Measurements from ENCODE around the gene HOXB1. TPM values are rescaled to one million over a fixed set of nuclear protein-coding genes. Genes with fewer than 3 reads are reported as not detected.

HOXB1 gene
- polyA plus RNA-seq, 1 donor (not counting 4 experiments of a cell fraction or from before 2014, with no cell fraction given): not detected

GRCh38 chr17:48502901-48503300, 27.9 kb downstream of the HOXB1 start:
- H3K9me3 ChIP-seq (ENCODE audit: control insufficient read depth, low read depth, low read length): no peaks in the 10 kb centered on the region
- no peaks in the 10 kb centered on the region for H3K79me2 ChIP-seq (ENCODE audit: control insufficient read depth, insufficient read depth, low read length)
- dilution Hi-C loops (cut with MboI; ENCODE audit: extremely low pct_ligation_motif_present, low sequenced_read_pairs): no loop called here
- H3K27me3 ChIP-seq (ENCODE audit: control insufficient read depth, extremely low read depth, insufficient read depth, low read length): no peaks in the 10 kb centered on the region
- H3K36me3 ChIP-seq (ENCODE audit: control insufficient read depth in 2 of 2, extremely low read depth in 1 of 2, insufficient read depth in 2 of 2, low read length in 2 of 2): no peaks in the 10 kb centered on the region
- H3K9me1 ChIP-seq (ENCODE audit: control insufficient read depth, extremely low read depth, insufficient read depth, low read length): no peaks in the 10 kb centered on the region
- no peak for FAIRE-seq
- H2AFZ ChIP-seq (ENCODE audit: control insufficient read depth, low read length): no peak overlapping the region
- H3K4me2 ChIP-seq (ENCODE audit: control insufficient read depth, extremely low read depth, insufficient read depth, low read depth, low read length): no peak overlapping the region
- H3K27ac ChIP-seq (ENCODE audit: control insufficient read depth, insufficient read depth, low read length): no peak overlapping the region
- no peak overlapping the region for H3K4me3 ChIP-seq (ENCODE audit: control insufficient read depth in 2 of 3, extremely low read depth in 1 of 3, insufficient read depth in 2 of 3, low read depth in 1 of 3, low read length in 3 of 3)
- no peak overlapping the region for H3K9ac ChIP-seq (ENCODE audit: control insufficient read depth, extremely low read depth, insufficient read depth, low read length)
- no peak for DNase-seq (ENCODE audit: low read depth, low spot score)
- peaks cover 20% of the 10 kb centered on the region for H3K4me1 ChIP-seq (ENCODE audit: control insufficient read depth, extremely low read depth, insufficient read depth, low read length)
- TF ChIP-seq, protein P1, sequence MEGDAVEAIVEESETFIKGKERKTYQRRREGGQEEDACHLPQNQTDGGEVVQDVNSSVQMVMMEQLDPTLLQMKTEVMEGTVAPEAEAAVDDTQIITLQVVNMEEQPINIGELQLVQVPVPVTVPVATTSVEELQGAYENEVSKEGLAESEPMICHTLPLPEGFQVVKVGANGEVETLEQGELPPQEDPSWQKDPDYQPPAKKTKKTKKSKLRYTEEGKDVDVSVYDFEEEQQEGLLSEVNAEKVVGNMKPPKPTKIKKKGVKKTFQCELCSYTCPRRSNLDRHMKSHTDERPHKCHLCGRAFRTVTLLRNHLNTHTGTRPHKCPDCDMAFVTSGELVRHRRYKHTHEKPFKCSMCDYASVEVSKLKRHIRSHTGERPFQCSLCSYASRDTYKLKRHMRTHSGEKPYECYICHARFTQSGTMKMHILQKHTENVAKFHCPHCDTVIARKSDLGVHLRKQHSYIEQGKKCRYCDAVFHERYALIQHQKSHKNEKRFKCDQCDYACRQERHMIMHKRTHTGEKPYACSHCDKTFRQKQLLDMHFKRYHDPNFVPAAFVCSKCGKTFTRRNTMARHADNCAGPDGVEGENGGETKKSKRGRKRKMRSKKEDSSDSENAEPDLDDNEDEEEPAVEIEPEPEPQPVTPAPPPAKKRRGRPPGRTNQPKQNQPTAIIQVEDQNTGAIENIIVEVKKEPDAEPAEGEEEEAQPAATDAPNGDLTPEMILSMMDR (optimal IDR thresholded peaks at IDR 0.05 in 1 of 3, IDR thresholded peaks at IDR 0.05 in 1 of 3, conservative IDR thresholded peaks at IDR 0.05 in 1 of 3; ENCODE audit: extremely low read depth in 1 of 3, insufficient read depth in 2 of 3, low read length in 3 of 3): no peak
- no peak for TF ChIP-seq EZH2 (IDR thresholded peaks at IDR 0.05; ENCODE audit: low read length)
- H4K20me1 ChIP-seq (ENCODE audit: control insufficient read depth, extremely low read depth, insufficient read depth, low read length): no peaks in the 10 kb centered on the region

DNA sequence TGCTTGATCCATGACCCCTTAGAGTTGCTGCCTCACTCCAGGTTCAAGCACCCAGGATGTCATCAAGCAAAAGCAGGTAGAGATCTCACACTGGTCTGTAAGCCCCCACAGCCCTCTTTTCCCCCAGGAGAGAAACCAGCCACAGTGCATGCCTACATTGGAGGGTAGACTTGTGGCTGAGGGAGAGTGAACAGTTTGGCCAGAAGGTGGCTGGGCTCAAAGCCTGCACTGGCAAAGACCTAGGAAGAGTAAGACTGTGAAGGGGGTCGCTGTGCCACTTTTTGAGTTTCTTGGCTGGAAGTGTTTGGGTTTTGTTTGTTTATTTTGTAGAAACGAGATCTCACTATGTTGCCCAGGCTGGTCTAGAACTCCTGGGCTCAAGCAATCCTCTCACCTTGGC, 28.5 kb downstream of the HOXB1 start:
- FAIRE-seq (no peak), DNase-seq (ENCODE audit: low read depth, low spot score) (no peak)
- Histone ChIP-seq H3K27me3 (ENCODE audit: control insufficient read depth, extremely low read depth, insufficient read depth, low read length) (no peaks in the 10 kb centered on the region), H3K27ac (ENCODE audit: control insufficient read depth, insufficient read depth, low read length) (no peak overlapping the region), H3K9me1 (ENCODE audit: control insufficient read depth, extremely low read depth, insufficient read depth, low read length) (no peaks in the 10 kb centered on the region), H3K9ac (ENCODE audit: control insufficient read depth, extremely low read depth, insufficient read depth, low read length) (no peak overlapping the region), H3K4me2 (ENCODE audit: control insufficient read depth, extremely low read depth, insufficient read depth, low read depth, low read length) (no peak overlapping the region), H4K20me1 (ENCODE audit: control insufficient read depth, extremely low read depth, insufficient read depth, low read length) (no peaks in the 10 kb centered on the region), H3K4me3 (ENCODE audit: control insufficient read depth in 2 of 3, extremely low read depth in 1 of 3, insufficient read depth in 2 of 3, low read depth in 1 of 3, low read length in 3 of 3) (no peak overlapping the region), H3K79me2 (ENCODE audit: control insufficient read depth, insufficient read depth, low read length) (no peaks in the 10 kb centered on the region), H2AFZ (ENCODE audit: control insufficient read depth, low read length) (no peak overlapping the region), H3K36me3 (ENCODE audit: control insufficient read depth in 2 of 2, extremely low read depth in 1 of 2, insufficient read depth in 2 of 2, low read length in 2 of 2) (no peaks in the 10 kb centered on the region), H3K9me3 (ENCODE audit: control insufficient read depth, low read depth, low read length) (no peaks in the 10 kb centered on the region), H3K4me1 (ENCODE audit: control insufficient read depth, extremely low read depth, insufficient read depth, low read length) (peaks cover 26% of the 10 kb centered on the region)
- TF ChIP-seq, protein P1 (optimal IDR thresholded peaks at IDR 0.05 in 1 of 3, IDR thresholded peaks at IDR 0.05 in 1 of 3, conservative IDR thresholded peaks at IDR 0.05 in 1 of 3; ENCODE audit: extremely low read depth in 1 of 3, insufficient read depth in 2 of 3, low read length in 3 of 3): no peak
- TF ChIP-seq EZH2 (IDR thresholded peaks at IDR 0.05; ENCODE audit: low read length): no peak
- dilution Hi-C loops (cut with MboI; ENCODE audit: extremely low pct_ligation_motif_present, low sequenced_read_pairs): no loop called here

All from keratinocyte (primary cell).